ENCODE results near the gene UGT1A1. TPM values are rescaled to one million over a fixed set of nuclear protein-coding genes. Genes with fewer than 3 reads are reported as not detected.

The UGT1A1 gene
- total and polyA plus RNA-seq, 2 experiments from 2014 or later = not detected

GRCh38 chr2:233775414-233775813, 15.3 kb downstream of the UGT1A1 start:
- Histone ChIP-seq H3K4me3 (no peak overlapping the region), H3K27ac (no peak overlapping the region), H3K9ac (no peak overlapping the region), H2AFZ (no peak overlapping the region), H3K79me2 (ENCODE audit: insufficient read depth) (no peaks in the 10 kb centered on the region), H4K20me1 (ENCODE audit: insufficient read depth) (no peaks in the 10 kb centered on the region), H3K9me2 (ENCODE audit: insufficient read depth) (no peaks in the 10 kb centered on the region), H3K27me3 (replicated peaks; ENCODE audit: insufficient read depth) (peaks cover 10% of the 10 kb centered on the region), H3K36me3 (ENCODE audit: low read depth) (no peaks in the 10 kb centered on the region), H3K4me1 (ENCODE audit: insufficient read depth) (no peaks in the 10 kb centered on the region), H3K4me2 (ENCODE audit: unreplicated experiment) (no peak overlapping the region), H3K9me3 (ENCODE audit: low read depth) (no peaks in the 10 kb centered on the region), H3F3A (ENCODE audit: insufficient read depth) (no peaks in the 10 kb centered on the region)
- in situ Hi-C loops (cut with MboI) = no loop called here
- TF ChIP-seq EZH2phosphoT487 (IDR thresholded peaks at IDR 0.05; ENCODE audit: insufficient read depth, low read depth) (no peak), EZH2 (IDR thresholded peaks at IDR 0.05; ENCODE audit: insufficient read depth, poor library complexity, severe bottlenecking) (no peak)
- DNase-seq = no peak
- WGBS, 2 experiments (ENCODE audit: low coverage in 1 of 2, low lambda C conversion rate in 2 of 2, missing lambda C conversion rate in 2 of 2) = 49 to 52% methylated on average over 6 of the region's 6 CpGs

GRCh38 chr2:233778030-233778429, 18.0 kb downstream of the UGT1A1 start, which contains the start of gene MROH2A:
TSS of gene MROH2A (plus strand) at chr2:233778330. CDS start at chr2:233779359, 1,029 bp downstream.
- no peak within 1 kb of the TSS for H3K27ac ChIP-seq
- in situ Hi-C loops (cut with MboI) = no loop called here
- 18 to 29% methylated on average over 2 of the region's 2 CpGs for WGBS, 2 experiments (ENCODE audit: low coverage in 1 of 2, low lambda C conversion rate in 2 of 2, missing lambda C conversion rate in 2 of 2)
- H2AFZ ChIP-seq = no peak within 1 kb of the TSS
- H3K9me3 ChIP-seq (ENCODE audit: low read depth) = no peaks in the 10 kb centered on the region
- H4K20me1 ChIP-seq (ENCODE audit: insufficient read depth) = no peaks in the 10 kb centered on the region
- H3F3A ChIP-seq (ENCODE audit: insufficient read depth) = no peaks in the 10 kb centered on the region
- no peak within 1 kb of the TSS for H3K4me3 ChIP-seq
- H3K79me2 ChIP-seq (ENCODE audit: insufficient read depth) = no peaks in the 10 kb centered on the region
- H3K4me2 ChIP-seq (ENCODE audit: unreplicated experiment) = no peak within 1 kb of the TSS
- TF ChIP-seq EZH2phosphoT487 (IDR thresholded peaks at IDR 0.05; ENCODE audit: insufficient read depth, low read depth) = no peak
- TF ChIP-seq EZH2 (IDR thresholded peaks at IDR 0.05; ENCODE audit: insufficient read depth, poor library complexity, severe bottlenecking) = no peak
- DNase-seq = no peak
- H3K36me3 ChIP-seq (ENCODE audit: low read depth) = no peaks in the 10 kb centered on the region
- no peaks in the 10 kb centered on the region for H3K4me1 ChIP-seq (ENCODE audit: insufficient read depth)
- no peaks in the 10 kb centered on the region for H3K9me2 ChIP-seq (ENCODE audit: insufficient read depth)
- H3K27me3 ChIP-seq (replicated peaks; ENCODE audit: insufficient read depth) = peaks cover 7% of the 10 kb centered on the region
- H3K9ac ChIP-seq = no peak within 1 kb of the TSS

- Histone ChIP-seq H3K79me2 (ENCODE audit: insufficient read depth) (no peaks in the 10 kb centered on the region), H2AFZ (no peak overlapping the region), H3K9me3 (ENCODE audit: low read depth) (no peaks in the 10 kb centered on the region), H3K9me2 (ENCODE audit: insufficient read depth) (no peaks in the 10 kb centered on the region), H3K36me3 (ENCODE audit: low read depth) (no peaks in the 10 kb centered on the region), H3K4me2 (ENCODE audit: unreplicated experiment) (no peak overlapping the region), H3K9ac (no peak overlapping the region), H3K4me1 (ENCODE audit: insufficient read depth) (no peaks in the 10 kb centered on the region), H3K27ac (no peak overlapping the region), H3K27me3 (replicated peaks; ENCODE audit: insufficient read depth) (peaks cover 3% of the 10 kb centered on the region; the same call in 1 of the 2 replicates), H4K20me1 (ENCODE audit: insufficient read depth) (no peaks in the 10 kb centered on the region), H3K4me3 (no peak overlapping the region), H3F3A (ENCODE audit: insufficient read depth) (no peaks in the 10 kb centered on the region)
- 57 to 58% methylated on average over 4 of the region's 4 CpGs for WGBS, 2 experiments (ENCODE audit: low coverage in 1 of 2, low lambda C conversion rate in 2 of 2, missing lambda C conversion rate in 2 of 2)
- TF ChIP-seq EZH2 (IDR thresholded peaks at IDR 0.05; ENCODE audit: insufficient read depth, poor library complexity, severe bottlenecking) (no peak), EZH2phosphoT487 (IDR thresholded peaks at IDR 0.05; ENCODE audit: insufficient read depth, low read depth) (no peak)
- DNase-seq = no peak
- in situ Hi-C loops (cut with MboI) = no loop called here
These were observed 19.7 kb downstream of the UGT1A1 start for GRCh38 chr2:233779722-233780121.

DNA sequence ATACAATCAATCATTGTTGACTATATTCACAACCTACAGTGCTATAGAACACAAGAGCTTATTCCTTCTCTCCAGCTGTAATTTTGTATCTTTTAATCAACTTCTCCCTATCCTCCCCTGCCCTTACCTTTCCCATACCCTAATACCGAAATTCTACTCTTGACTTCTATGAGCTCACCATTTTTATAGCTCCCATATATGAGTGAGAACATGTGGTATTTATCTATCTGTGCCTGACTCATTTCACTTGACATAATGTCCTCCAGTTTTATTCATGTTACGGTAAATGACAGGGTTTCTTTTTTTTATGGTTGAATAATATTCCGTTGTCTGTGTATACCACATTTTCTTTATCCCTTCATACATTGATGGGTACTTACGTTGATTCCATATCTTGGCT, 20.7 kb downstream of the UGT1A1 start:
- Histone ChIP-seq H3K27ac (no peak overlapping the region), H3K27me3 (replicated peaks; ENCODE audit: insufficient read depth) (peaks cover 3% of the 10 kb centered on the region; the same call in 1 of the 2 replicates), H3K9me2 (ENCODE audit: insufficient read depth) (no peaks in the 10 kb centered on the region), H3K36me3 (ENCODE audit: low read depth) (no peaks in the 10 kb centered on the region), H4K20me1 (ENCODE audit: insufficient read depth) (no peaks in the 10 kb centered on the region), H3K79me2 (ENCODE audit: insufficient read depth) (no peaks in the 10 kb centered on the region), H2AFZ (no peak overlapping the region), H3K4me1 (ENCODE audit: insufficient read depth) (no peaks in the 10 kb centered on the region), H3K4me2 (ENCODE audit: unreplicated experiment) (no peak overlapping the region), H3K9ac (no peak overlapping the region), H3K9me3 (ENCODE audit: low read depth) (no peaks in the 10 kb centered on the region), H3K4me3 (no peak overlapping the region), H3F3A (ENCODE audit: insufficient read depth) (no peaks in the 10 kb centered on the region)
- no peak for DNase-seq
- no peak for TF ChIP-seq EZH2 (IDR thresholded peaks at IDR 0.05; ENCODE audit: insufficient read depth, poor library complexity, severe bottlenecking)
- TF ChIP-seq EZH2phosphoT487 (IDR thresholded peaks at IDR 0.05; ENCODE audit: insufficient read depth, low read depth) = no peak
- 24 to 33% methylated on average over 4 of the region's 4 CpGs for WGBS, 2 experiments (ENCODE audit: low coverage in 1 of 2, low lambda C conversion rate in 2 of 2, missing lambda C conversion rate in 2 of 2)
- in situ Hi-C loops (cut with MboI) = no loop called here

DNA sequence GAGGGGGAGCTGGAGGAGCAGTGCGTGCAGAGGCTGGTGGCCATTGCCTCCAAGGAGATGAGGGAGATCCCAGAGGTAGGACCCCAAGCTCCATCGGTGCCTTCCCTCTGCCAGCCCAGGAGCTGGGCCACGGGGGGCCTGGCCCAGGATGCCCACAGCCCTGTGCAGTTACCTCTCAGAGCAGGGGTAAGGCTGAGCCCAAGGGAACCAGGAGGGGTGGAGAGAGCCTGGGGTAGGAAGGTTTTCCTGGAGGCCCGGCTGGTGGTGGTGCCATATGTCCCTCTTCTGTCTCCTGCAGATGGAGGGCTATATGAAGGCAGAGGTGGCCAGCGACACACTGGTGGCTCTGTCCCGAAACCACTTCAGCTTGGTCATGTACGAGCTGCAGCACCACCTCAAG, 29.5 kb downstream of the UGT1A1 start:
- Histone ChIP-seq H3K4me1 (ENCODE audit: insufficient read depth) (no peaks in the 10 kb centered on the region), H3K27me3 (replicated peaks; ENCODE audit: insufficient read depth) (peaks cover 17% of the 10 kb centered on the region; the same call in 1 of the 2 replicates), H4K20me1 (ENCODE audit: insufficient read depth) (no peaks in the 10 kb centered on the region), H3K27ac (no peak overlapping the region), H3K9me3 (ENCODE audit: low read depth) (no peaks in the 10 kb centered on the region), H3K79me2 (ENCODE audit: insufficient read depth) (no peaks in the 10 kb centered on the region), H2AFZ (no peak overlapping the region), H3K4me3 (no peak overlapping the region), H3K4me2 (ENCODE audit: unreplicated experiment) (no peak overlapping the region), H3F3A (ENCODE audit: insufficient read depth) (no peaks in the 10 kb centered on the region), H3K36me3 (ENCODE audit: low read depth) (no peaks in the 10 kb centered on the region), H3K9ac (no peak overlapping the region), H3K9me2 (ENCODE audit: insufficient read depth) (no peaks in the 10 kb centered on the region)
- TF ChIP-seq EZH2 (IDR thresholded peaks at IDR 0.05; ENCODE audit: insufficient read depth, poor library complexity, severe bottlenecking) (no peak), EZH2phosphoT487 (IDR thresholded peaks at IDR 0.05; ENCODE audit: insufficient read depth, low read depth) (no peak)
- DNase-seq = no peak
- 48 to 64% methylated on average over 6 to 7 of the region's 7 CpGs for WGBS, 2 experiments (ENCODE audit: low coverage in 1 of 2, low lambda C conversion rate in 2 of 2, missing lambda C conversion rate in 2 of 2)
- in situ Hi-C loops (cut with MboI) = no loop called here

Measured in GM23248 (cell line).